HFF-Myc (cell line): ENCODE measurements around the gene MAPK13.
"Not testable (repeated sequence)": the region's sequence is repeated elsewhere in the genome, so short reads cannot be mapped to it uniquely, and the experiment has no call there.

ENCODE experiments used
- DNase-seq: peaks from one replicate; pipeline ENCODE4 v3.0.0-alpha.2; 2011; ENCODE audit warnings: low read depth; ENCODE audit errors: extremely low read depth
- H3K4me3 ChIP-seq: replicated peaks from 2 replicates; pipeline ENCODE4 v1.5.1; 2011; ENCODE audit warnings: low read depth, mild to moderate bottlenecking, control low read depth, low read length
- CTCF ChIP-seq: IDR thresholded peaks from 2 replicates; pipeline ENCODE4 v1.5.1; 2012; ENCODE audit warnings: mild to moderate bottlenecking, low read depth, low read length, control low read depth; ENCODE audit errors: missing control alignments

MAPK13 gene

DNA sequence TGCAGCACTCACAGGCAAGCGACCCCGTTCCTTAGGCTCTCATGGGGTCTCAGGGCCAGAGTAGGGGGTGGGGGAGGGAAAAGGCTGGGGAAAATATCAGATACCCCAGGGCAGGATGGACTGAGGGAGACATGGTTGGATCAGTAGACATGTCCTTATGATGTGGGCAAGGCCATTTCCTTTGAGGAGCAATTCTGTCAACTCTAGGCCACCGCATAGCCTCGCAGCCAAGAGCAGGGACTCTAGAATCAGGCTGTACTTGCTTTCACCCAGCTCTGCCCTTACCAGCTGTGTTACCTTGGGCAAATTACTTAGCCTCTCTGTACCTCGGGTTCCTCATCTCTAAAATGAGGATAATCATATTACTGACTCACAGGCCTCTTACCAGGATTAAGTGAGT lies 2.2 kb upstream of the MAPK13 start:
- no peak for TF ChIP-seq CTCF
- no peak overlapping the region for H3K4me3 ChIP-seq
- no peak for DNase-seq

- TF ChIP-seq CTCF, result no peak
- DNase-seq, result no peak
- no peak overlapping the region for H3K4me3 ChIP-seq
These were observed 1.5 kb upstream of the MAPK13 start for GRCh38 chr6:36128793-36129192.

DNA sequence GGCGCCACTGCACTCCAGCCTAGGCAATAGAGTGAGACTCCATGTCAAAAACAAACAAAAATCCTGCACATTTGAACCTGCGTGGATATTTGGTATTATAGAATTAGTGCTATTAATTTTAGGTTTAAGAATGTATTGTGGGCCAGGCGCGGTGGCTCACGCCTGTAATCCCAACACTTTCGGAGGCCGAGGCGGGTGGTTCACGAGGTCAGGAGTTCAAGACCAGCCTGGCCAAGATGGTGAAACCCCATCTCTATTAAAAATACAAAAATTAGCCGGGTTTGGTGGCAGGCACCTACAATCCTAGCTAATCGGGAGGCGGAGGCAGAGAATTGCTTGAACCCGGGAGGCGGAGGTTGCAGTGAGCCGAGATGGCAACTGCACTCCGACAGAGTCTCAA lies 979 bp upstream of the MAPK13 start:
- not testable (repeated sequence) for H3K4me3 ChIP-seq, DNase-seq

- DNase-seq, result no peak
- H3K4me3 ChIP-seq, result no peak overlapping the region; the same call in 1 of the 2 replicates
- no peak for TF ChIP-seq CTCF
These were observed 576 bp downstream of the MAPK13 start for GRCh38 chr6:36130667-36131510.

- H3K4me3 ChIP-seq, result no peak overlapping the region
- peak; percentile 50 for DNase-seq
- TF ChIP-seq CTCF, result no peak
These were observed 1.4 kb downstream of the MAPK13 start for GRCh38 chr6:36131511-36132245.

- no peak overlapping the region for H3K4me3 ChIP-seq
- no peak for TF ChIP-seq CTCF
- DNase-seq, result no peak
These were observed 2.1 kb downstream of the MAPK13 start for GRCh38 chr6:36132246-36132895.

DNA sequence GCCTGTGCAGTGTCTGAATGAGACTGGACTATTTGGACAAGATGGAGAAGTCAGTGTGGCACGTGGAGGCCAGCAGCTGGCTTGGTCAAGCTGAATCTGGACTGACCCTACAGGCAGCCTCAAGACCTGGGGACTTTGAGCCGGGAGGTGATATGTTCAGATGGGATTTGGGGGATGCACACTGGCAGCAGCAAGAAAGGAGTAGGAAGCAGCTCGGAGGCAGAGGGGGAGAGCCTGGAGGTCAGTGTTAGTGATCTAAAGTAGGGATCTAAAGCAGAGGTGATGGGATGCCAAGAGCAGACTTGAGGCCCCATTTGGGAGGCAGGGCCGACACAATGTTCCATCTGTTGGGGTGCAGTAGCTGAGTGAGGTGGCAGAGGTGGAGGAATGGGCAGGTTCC lies 2.8 kb downstream of the MAPK13 start:
- TF ChIP-seq CTCF, result no peak
- no peak for DNase-seq
- H3K4me3 ChIP-seq, result no peak overlapping the region
